22Rv1 (cell line): ENCODE measurements around the gene IFT122.

Experiments
- H3K27ac ChIP-seq: fragments of 450-650 bp; 2 replicates; pipeline ENCODE4 v1.5.1; 2017
- CTCF ChIP-seq: fragments of 450-650 bp; IDR thresholded peaks from 2 replicates; pipeline ENCODE4 v1.5.1; 2017; ENCODE audit warnings: mild to moderate bottlenecking
- ZFX ChIP-seq: fragments of 450-650 bp; IDR thresholded peaks from 2 replicates; pipeline ENCODE4 v1.6.1; 2017; ENCODE audit warnings: antibody characterized with exemption, borderline replicate concordance

The IFT122 gene

GRCh38 chr3:129518581-129518980, 78.6 kb downstream of the IFT122 start:
- TF ChIP-seq ZFX (no peak), CTCF (no peak)
- H3K27ac ChIP-seq = no peak overlapping the region

DNA sequence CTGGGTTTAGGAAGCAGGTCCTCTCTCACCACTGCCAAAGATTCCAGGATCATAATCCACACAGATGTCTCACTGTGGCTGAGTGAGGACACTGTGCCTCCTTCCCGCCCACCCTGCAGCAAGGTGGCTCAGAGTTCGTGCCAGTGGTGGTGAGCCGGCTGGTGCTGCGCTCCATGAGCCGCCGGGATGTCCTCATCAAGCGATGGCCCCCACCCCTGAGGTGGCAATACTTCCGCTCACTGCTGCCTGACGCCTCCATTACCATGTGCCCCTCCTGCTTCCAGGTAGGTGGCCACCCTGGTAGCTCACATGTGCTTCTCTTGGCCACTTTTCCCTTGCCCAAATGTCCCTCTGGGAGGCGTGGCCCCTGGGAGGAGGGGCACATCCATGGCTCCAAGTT, 79.4 kb downstream of the IFT122 start:
- TF ChIP-seq CTCF (no peak), ZFX (no peak)
- H3K27ac ChIP-seq = no peak overlapping the region

DNA sequence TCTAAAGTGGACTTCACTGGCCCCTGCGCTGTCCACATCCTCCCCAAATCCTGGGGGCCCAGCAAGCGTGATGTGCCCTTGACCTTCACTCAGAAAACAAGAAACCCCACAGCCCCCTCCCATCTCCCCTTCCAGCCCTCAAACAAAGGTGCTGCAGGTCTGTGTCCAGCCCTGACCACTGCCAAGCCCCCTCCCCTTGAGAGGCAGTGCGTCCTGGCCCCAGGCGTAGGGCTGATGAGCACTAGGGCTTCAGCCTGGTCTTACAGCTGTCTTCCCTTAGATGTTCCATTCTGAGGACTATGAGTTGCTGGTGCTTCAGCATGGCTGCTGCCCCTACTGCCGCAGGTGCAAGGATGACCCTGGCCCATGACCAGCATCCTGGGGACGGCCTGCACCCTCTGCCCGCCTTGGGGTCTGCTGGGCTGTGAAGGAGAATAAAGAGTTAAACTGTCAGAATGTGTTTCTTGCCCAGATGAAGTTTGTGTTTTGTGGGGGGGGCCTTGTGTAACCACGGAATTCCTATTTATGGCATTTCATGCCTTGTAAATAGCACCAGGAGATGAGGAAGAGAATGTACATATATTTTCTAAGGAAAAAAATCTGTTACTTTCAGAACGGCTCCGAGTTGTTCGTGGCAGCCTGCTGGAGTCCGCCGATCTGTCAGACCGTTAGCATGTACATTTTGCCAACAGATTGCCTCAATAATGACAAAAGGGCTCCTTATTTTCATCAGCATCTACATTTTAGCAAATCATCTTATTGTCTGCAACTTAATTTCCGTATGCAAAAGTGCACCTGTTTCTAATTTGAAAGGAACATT, 80.1 kb downstream of the IFT122 start:
- H3K27ac ChIP-seq = no peak overlapping the region
- TF ChIP-seq CTCF = no peak
- TF ChIP-seq ZFX = no peak

DNA sequence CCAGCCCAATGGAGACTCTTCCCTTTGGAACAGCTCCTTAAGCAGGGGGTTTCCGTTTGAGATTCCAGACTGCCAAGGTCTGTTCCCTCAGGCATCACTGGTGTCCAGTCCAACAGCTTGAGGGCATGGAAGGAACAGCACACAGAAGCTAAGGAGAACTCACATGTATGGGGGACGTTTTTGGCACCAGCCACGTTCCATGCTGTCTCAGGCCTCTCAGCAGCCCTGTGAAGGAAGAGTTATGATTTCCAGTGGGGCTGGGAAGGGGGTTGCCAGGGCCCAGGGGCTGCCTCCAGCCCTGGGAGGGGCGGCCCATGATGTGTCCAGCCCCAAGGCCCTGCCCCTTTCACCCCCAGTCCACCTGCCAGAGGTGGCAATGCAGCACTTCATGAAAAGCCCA, 80.9 kb downstream of the IFT122 start:
- H3K27ac ChIP-seq = no peak overlapping the region
- TF ChIP-seq ZFX = no peak
- no peak for TF ChIP-seq CTCF

GRCh38 chr3:129521611-129522010, 81.6 kb downstream of the IFT122 start:
- no peak for TF ChIP-seq CTCF
- TF ChIP-seq ZFX = no peak
- H3K27ac ChIP-seq = no peak overlapping the region

DNA sequence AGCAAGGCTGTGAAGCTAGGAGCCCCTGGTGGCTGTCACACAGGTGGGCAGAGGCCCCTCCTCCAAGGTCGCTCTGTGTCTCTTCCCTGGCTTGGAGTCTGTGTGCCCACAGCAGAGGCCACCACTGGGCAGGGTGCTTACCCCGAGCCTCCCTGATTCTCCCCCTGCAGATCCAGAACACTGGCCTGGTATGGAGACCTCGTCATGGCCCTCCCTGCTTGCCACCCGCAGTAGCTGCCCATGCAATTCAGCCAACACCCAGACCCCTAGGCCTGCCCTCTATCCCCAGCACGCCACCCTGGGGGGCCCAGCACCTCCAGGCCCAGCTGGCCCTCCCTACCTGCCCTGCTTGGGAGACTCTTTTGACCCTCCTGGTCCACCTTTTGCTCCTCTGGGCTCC, 82.9 kb downstream of the IFT122 start:
- H3K27ac ChIP-seq = no peak overlapping the region
- no peak for TF ChIP-seq CTCF
- TF ChIP-seq ZFX = no peak

DNA sequence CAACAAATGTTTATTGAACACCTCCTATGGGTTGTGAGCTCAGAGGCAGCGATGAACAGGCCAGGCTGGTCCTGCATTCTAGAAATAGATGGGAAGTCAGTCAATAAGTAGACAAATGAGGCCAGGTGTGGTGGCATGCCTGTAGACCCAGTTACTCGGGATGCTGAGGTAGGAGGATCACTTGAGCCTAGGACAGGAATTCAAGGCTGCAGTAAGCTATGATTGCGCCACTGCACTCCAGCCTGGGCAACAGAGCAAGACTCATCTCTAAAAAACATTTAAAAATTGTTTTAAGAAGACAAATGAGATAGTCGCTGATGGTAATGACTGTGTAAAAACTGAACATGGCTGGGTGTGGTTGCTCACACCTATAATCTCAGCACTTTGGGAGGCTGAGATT, 84.1 kb downstream of the IFT122 start:
- TF ChIP-seq ZFX (no peak), CTCF (no peak)
- no peak overlapping the region for H3K27ac ChIP-seq
